ENCODE measurements around the gene SPATA16.

SPATA16 gene

DNA sequence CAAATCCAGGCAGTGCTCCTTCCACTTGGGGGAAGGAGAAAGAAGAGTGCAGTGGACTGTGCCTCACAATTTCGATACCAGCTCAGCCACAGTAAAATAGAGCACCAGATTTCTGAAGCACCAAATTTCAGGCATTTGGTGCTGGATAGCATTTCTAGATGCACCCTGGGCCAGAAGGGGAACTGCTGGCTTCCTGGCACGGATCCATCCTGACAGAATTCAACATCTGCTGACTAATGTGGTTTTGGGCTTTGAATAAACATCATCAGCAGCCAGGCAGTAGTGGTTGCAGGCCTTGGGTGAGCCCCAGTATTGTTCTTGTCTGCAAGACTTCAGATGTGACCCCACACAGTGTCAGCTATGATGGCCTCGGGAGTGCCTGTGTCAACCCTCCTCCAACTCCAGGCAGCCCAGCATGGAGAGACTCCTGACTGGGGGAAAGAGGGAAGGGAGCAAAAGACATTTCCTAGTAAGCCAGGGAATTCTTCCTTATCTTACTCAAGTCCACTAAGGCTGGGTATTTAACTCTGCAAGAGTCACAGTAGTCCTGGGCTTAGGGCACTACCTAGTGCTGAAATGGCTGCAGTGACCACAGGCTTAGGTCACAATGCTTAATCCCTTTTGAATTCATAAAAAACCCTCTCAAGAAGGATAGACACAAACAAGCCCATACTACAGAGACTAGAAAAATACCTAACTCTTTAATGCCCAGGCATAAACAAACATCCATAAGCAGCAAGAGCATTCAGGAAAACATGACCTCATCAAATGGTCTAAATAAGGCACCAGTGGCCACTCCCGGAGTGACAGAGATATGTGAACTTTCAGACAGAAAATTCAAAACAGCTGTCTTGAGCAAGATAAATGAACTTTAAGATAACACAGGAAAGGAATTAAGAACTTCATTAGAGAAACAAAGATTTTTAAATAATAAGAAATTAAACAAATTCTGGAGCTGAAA is 74.7 kb downstream of the SPATA16 start:
- TF ChIP-seq, protein P1, sequence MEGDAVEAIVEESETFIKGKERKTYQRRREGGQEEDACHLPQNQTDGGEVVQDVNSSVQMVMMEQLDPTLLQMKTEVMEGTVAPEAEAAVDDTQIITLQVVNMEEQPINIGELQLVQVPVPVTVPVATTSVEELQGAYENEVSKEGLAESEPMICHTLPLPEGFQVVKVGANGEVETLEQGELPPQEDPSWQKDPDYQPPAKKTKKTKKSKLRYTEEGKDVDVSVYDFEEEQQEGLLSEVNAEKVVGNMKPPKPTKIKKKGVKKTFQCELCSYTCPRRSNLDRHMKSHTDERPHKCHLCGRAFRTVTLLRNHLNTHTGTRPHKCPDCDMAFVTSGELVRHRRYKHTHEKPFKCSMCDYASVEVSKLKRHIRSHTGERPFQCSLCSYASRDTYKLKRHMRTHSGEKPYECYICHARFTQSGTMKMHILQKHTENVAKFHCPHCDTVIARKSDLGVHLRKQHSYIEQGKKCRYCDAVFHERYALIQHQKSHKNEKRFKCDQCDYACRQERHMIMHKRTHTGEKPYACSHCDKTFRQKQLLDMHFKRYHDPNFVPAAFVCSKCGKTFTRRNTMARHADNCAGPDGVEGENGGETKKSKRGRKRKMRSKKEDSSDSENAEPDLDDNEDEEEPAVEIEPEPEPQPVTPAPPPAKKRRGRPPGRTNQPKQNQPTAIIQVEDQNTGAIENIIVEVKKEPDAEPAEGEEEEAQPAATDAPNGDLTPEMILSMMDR (IDR thresholded peaks at IDR 0.05), result no peak
- no peaks in the 10 kb centered on the region for H3K36me3 ChIP-seq (ENCODE audit: control insufficient read depth, insufficient read depth, low read length)
- H3K9me3 ChIP-seq (ENCODE audit: control insufficient read depth, low read length), result no peaks in the 10 kb centered on the region
- no peak overlapping the region for H3K4me2 ChIP-seq (ENCODE audit: low read length)
- H2AFZ ChIP-seq, result no peak overlapping the region
- no peak overlapping the region for H3K9ac ChIP-seq
- no peaks in the 10 kb centered on the region for H3K27me3 ChIP-seq (ENCODE audit: control insufficient read depth, insufficient read depth, low read length)
- no peaks in the 10 kb centered on the region for H3K79me2 ChIP-seq
- H3K4me3 ChIP-seq (ENCODE audit: low read depth, low read length), result no peak overlapping the region
- H3K27ac ChIP-seq, result no peak overlapping the region
- no peaks in the 10 kb centered on the region for H3K4me1 ChIP-seq

DNA sequence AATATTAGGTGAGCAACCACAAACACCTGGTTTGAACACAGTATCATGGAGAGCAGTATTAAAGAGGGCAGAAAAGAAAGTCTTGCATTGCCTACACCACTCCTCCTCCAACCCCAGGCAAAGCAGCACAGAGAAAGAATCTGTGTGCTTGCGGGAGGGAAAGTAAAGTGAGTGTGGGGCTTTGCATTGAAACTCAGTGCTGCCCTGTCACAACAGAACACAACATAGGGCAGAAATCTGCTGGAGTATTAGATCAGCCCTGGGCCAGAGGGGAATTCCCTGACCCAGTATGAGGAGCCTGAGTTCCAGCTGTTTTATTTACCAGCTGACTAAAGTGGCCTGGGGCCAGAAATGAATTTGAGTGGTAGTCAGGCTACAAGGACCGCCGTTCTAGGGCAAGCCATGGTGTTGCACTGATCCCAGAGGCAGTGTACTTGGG is 75.5 kb downstream of the SPATA16 start:
- Histone ChIP-seq H3K9me3 (ENCODE audit: control insufficient read depth, low read length) (no peaks in the 10 kb centered on the region), H3K9ac (no peak overlapping the region), H3K4me3 (ENCODE audit: low read depth, low read length) (no peak overlapping the region), H3K4me1 (no peaks in the 10 kb centered on the region), H3K4me2 (ENCODE audit: low read length) (no peak overlapping the region), H3K27me3 (ENCODE audit: control insufficient read depth, insufficient read depth, low read length) (no peaks in the 10 kb centered on the region), H3K79me2 (no peaks in the 10 kb centered on the region), H3K36me3 (ENCODE audit: control insufficient read depth, insufficient read depth, low read length) (no peaks in the 10 kb centered on the region), H2AFZ (no peak overlapping the region), H3K27ac (no peak overlapping the region)
- TF ChIP-seq, protein P1 (IDR thresholded peaks at IDR 0.05), result no peak

DNA sequence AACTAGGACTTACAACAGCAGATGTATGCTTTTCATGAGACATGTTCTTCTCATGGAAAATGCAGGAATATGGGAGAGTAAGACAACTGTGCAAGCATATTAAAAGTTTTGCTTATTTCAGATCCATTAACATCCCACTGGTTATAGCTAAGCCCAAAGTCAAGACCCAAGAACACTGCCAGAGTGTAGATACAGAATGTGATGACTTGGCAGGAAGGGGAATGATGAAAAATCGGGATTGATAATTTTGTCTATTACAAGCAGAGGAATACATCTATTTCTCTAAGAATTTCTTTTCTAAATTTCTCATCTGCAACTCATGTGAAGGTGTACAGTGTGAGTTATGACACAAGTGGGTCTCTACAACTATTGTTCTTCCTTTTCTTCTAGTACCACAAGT is 76.4 kb downstream of the SPATA16 start:
- no peaks in the 10 kb centered on the region for H3K27me3 ChIP-seq (ENCODE audit: control insufficient read depth, insufficient read depth, low read length)

GRCh38 chr3:173058229-173058628 is 82.8 kb downstream of the SPATA16 start:
- Histone ChIP-seq H3K4me2 (ENCODE audit: low read length) (no peak overlapping the region), H3K79me2 (no peaks in the 10 kb centered on the region), H3K4me1 (no peaks in the 10 kb centered on the region), H3K27me3 (ENCODE audit: control insufficient read depth, insufficient read depth, low read length) (no peaks in the 10 kb centered on the region), H2AFZ (no peak overlapping the region), H3K4me3 (ENCODE audit: low read depth, low read length) (no peak overlapping the region), H3K9me3 (ENCODE audit: control insufficient read depth, low read length) (no peaks in the 10 kb centered on the region), H3K36me3 (ENCODE audit: control insufficient read depth, insufficient read depth, low read length) (no peaks in the 10 kb centered on the region), H3K9ac (no peak overlapping the region), H3K27ac (no peak overlapping the region)
- TF ChIP-seq, protein P1 (IDR thresholded peaks at IDR 0.05), result no peak

More for the DNA sequence above, 76.4 kb downstream of the SPATA16 start:
- H3K79me2 ChIP-seq, result no peaks in the 10 kb centered on the region
- H3K9me3 ChIP-seq (ENCODE audit: control insufficient read depth, low read length), result no peaks in the 10 kb centered on the region
- no peaks in the 10 kb centered on the region for H3K36me3 ChIP-seq (ENCODE audit: control insufficient read depth, insufficient read depth, low read length)
- H3K4me1 ChIP-seq, result no peaks in the 10 kb centered on the region
- H3K9ac ChIP-seq, result no peak overlapping the region
- no peak overlapping the region for H2AFZ ChIP-seq
- H3K4me3 ChIP-seq (ENCODE audit: low read depth, low read length), result no peak overlapping the region
- H3K27ac ChIP-seq, result no peak overlapping the region
- TF ChIP-seq, protein P1 (IDR thresholded peaks at IDR 0.05), result no peak
- H3K4me2 ChIP-seq (ENCODE audit: low read length), result no peak overlapping the region
